Thoracic aorta (tissue), 2 donors: Measurements from ENCODE around the gene LMX1A. TPM values are rescaled to one million over a fixed set of nuclear protein-coding genes. Genes with fewer than 3 reads are reported as not detected.

Experiments used
- ATAC-seq: fragments of 150-250 bp; one replicate; pipeline ENCODE4 v1.8.0; 2017; ENCODE audit warnings: low read depth; ENCODE audit not compliant: insufficient number of reproducible peaks, low FRiP score
- DNase-seq: peaks from one replicate; pipeline ENCODE4 v3.0.0-alpha.2; 2020; ENCODE audit warnings: low spot score
- H3K27ac ChIP-seq, 2 donors: fragments of 200-600 bp; sonication (generic); 1 replicate in 1 of 2; 2 replicates in 1 of 2; pipeline ENCODE4 v1.5.1; 2016; ENCODE audit warnings: mild to moderate bottlenecking in 2 of 2, moderate library complexity in 2 of 2
- H3K27me3 ChIP-seq: fragments of 200-600 bp; sonication (generic); replicated peaks from 2 replicates; pipeline ENCODE4 v1.6.0; 2016; ENCODE audit warnings: mild to moderate bottlenecking; ENCODE audit not compliant: insufficient read depth
- H3K36me3 ChIP-seq: fragments of 200-600 bp; sonication (generic); one replicate; pipeline ENCODE4 v1.5.1; 2016
- H3K4me1 ChIP-seq, 2 donors: fragments of 200-600 bp; sonication (generic); 1 replicate in 1 of 2; 2 replicates in 1 of 2; pipeline versions ENCODE4 v1.5.1 to v1.6.0; 2016; ENCODE audit warnings: low read depth in 2 of 2, mild to moderate bottlenecking in 1 of 2; ENCODE audit not compliant: control insufficient read depth in 1 of 2
- H3K4me3 ChIP-seq: fragments of 200-600 bp; sonication (generic); 2 replicates; pipeline ENCODE4 v1.5.1; 2016; ENCODE audit warnings: mild to moderate bottlenecking
- H3K9me3 ChIP-seq: fragments of 200-600 bp; sonication (generic); 2 replicates; pipeline ENCODE4 v1.5.1; 2016
- CTCF ChIP-seq: fragments of 200-600 bp; sonication (generic); IDR thresholded peaks from one replicate; pipeline ENCODE4 v1.5.1; 2019; ENCODE audit warnings: antibody characterized with exemption
- total RNA-seq, 2 donors: library from RNA; depleted of rRNA; stranded (reverse); fragments of >200 nt; gene quantifications; one replicate each; pipeline versions ENCODE4 v1.1.0 to v1.2.3, GENCODE V29; 2016

Gene LMX1A
- total RNA-seq, 2 donors from 2014 or later = 0.68 TPM; not detected in 1

GRCh38 chr1:165185161-165185889 is 171.2 kb downstream of the LMX1A start:
- no peaks in the 10 kb centered on the region for H3K36me3 ChIP-seq
- no peak for DNase-seq
- no peaks in the 10 kb centered on the region for H3K4me1 ChIP-seq
- H3K4me3 ChIP-seq = no peak overlapping the region
- H3K27ac ChIP-seq = no peak overlapping the region
- no peaks in the 10 kb centered on the region for H3K27me3 ChIP-seq
- no peak for TF ChIP-seq CTCF
- ATAC-seq = no peak
- no peaks in the 10 kb centered on the region for H3K9me3 ChIP-seq

GRCh38 chr1:165182975-165183374 is 173.5 kb downstream of the LMX1A start:
- no peak overlapping the region for H3K4me3 ChIP-seq
- H3K4me1 ChIP-seq = no peaks in the 10 kb centered on the region
- H3K36me3 ChIP-seq = no peaks in the 10 kb centered on the region
- H3K27me3 ChIP-seq = no peaks in the 10 kb centered on the region
- TF ChIP-seq CTCF = no peak
- DNase-seq (no peak), ATAC-seq (no peak)
- no peak overlapping the region for H3K27ac ChIP-seq
- no peaks in the 10 kb centered on the region for H3K9me3 ChIP-seq

- H3K4me1 ChIP-seq = no peaks in the 10 kb centered on the region
- ATAC-seq = no peak
- H3K9me3 ChIP-seq = no peaks in the 10 kb centered on the region
- H3K27ac ChIP-seq = no peak overlapping the region
- no peaks in the 10 kb centered on the region for H3K27me3 ChIP-seq
- no peak for DNase-seq
- no peak overlapping the region for H3K4me3 ChIP-seq
- no peaks in the 10 kb centered on the region for H3K36me3 ChIP-seq
- no peak for TF ChIP-seq CTCF
These were observed 177.2 kb downstream of the LMX1A start for GRCh38 chr1:165179306-165179705.

- H3K36me3 ChIP-seq = no peaks in the 10 kb centered on the region
- no peak overlapping the region for H3K4me3 ChIP-seq
- H3K9me3 ChIP-seq = no peaks in the 10 kb centered on the region
- no peak for TF ChIP-seq CTCF
- no peaks in the 10 kb centered on the region for H3K4me1 ChIP-seq
- no peak for ATAC-seq
- H3K27me3 ChIP-seq = no peaks in the 10 kb centered on the region
- no peak overlapping the region for H3K27ac ChIP-seq
- DNase-seq = no peak
These were observed 182.0 kb downstream of the LMX1A start for GRCh38 chr1:165174491-165174890.

- H3K9me3 ChIP-seq = no peaks in the 10 kb centered on the region
- no peaks in the 10 kb centered on the region for H3K4me1 ChIP-seq
- ATAC-seq (no peak), DNase-seq (no peak)
- no peak overlapping the region for H3K27ac ChIP-seq
- no peaks in the 10 kb centered on the region for H3K36me3 ChIP-seq
- no peak overlapping the region for H3K4me3 ChIP-seq
- H3K27me3 ChIP-seq = no peaks in the 10 kb centered on the region
- TF ChIP-seq CTCF = no peak
These were observed 182.7 kb downstream of the LMX1A start for GRCh38 chr1:165173818-165174217.
